Keratinocyte (primary cell): ENCODE data around the gene CLRN3. TPM values are rescaled to one million over a fixed set of nuclear protein-coding genes. Genes with fewer than 3 reads are reported as not detected.

Experiments
- DNase-seq: peaks from one replicate; pipeline ENCODE4 v3.0.0-alpha.2; 2011; ENCODE audit warnings: low read depth, missing footprints, low spot score
- FAIRE-seq: peaks from 2 replicates; lab custom pipeline; 2011; peaks lifted over from hg19 to GRCh38; lab: Jason Lieb, UNC
- H2AFZ ChIP-seq: 2 replicates; pipeline ENCODE4 v1.6.0; 2012; ENCODE audit warnings: low read length, control low read depth, inconsistent platforms; ENCODE audit not compliant: control insufficient read depth
- H3K27ac ChIP-seq: 2 replicates; pipeline ENCODE4 v1.5.1; 2011; ENCODE audit warnings: low read length; ENCODE audit not compliant: control insufficient read depth, insufficient read depth
- H3K27me3 ChIP-seq: 3 replicates; pipeline ENCODE4 v1.6.0; 2011; ENCODE audit warnings: low read length; ENCODE audit not compliant: control insufficient read depth, insufficient read depth; ENCODE audit errors: extremely low read depth
- H3K36me3 ChIP-seq, 2 experiments: 2 replicates in 1 of 2; 3 replicates in 1 of 2; pipeline ENCODE4 v1.5.1; 2011; ENCODE audit warnings: low read length in 2 of 2, mild to moderate bottlenecking in 1 of 2; ENCODE audit not compliant: control insufficient read depth in 2 of 2, insufficient read depth in 2 of 2; ENCODE audit errors: extremely low read depth in 1 of 2
- H3K4me1 ChIP-seq: 3 replicates; pipeline ENCODE4 v1.5.1; 2011; ENCODE audit warnings: low read length; ENCODE audit not compliant: control insufficient read depth, insufficient read depth; ENCODE audit errors: extremely low read depth
- H3K4me2 ChIP-seq: 3 replicates; pipeline ENCODE4 v1.6.0; 2011; ENCODE audit warnings: low read depth, low read length; ENCODE audit not compliant: control insufficient read depth, insufficient read depth; ENCODE audit errors: extremely low read depth
- H3K4me3 ChIP-seq, 3 experiments: fragments of 200-600 bp in 1 of 3; sonication (generic) in 1 of 3; 2 replicates in 2 of 3; 3 replicates in 1 of 3; pipeline ENCODE4 v1.5.1; 2011 to 2016; ENCODE audit warnings: low read length in 3 of 3, mild to moderate bottlenecking in 3 of 3, control low read depth in 2 of 3, inconsistent platforms in 1 of 3, low read depth in 1 of 3, mixed read lengths in 1 of 3, mixed run types in 1 of 3, moderate library complexity in 1 of 3; ENCODE audit not compliant: control insufficient read depth in 2 of 3, insufficient read depth in 2 of 3; ENCODE audit errors: extremely low read depth in 1 of 3
- H3K79me2 ChIP-seq: 2 replicates; pipeline ENCODE4 v1.6.0; 2012; ENCODE audit warnings: low read length; ENCODE audit not compliant: control insufficient read depth, insufficient read depth
- H3K9ac ChIP-seq: 3 replicates; pipeline ENCODE4 v1.6.0; 2011; ENCODE audit warnings: low read length; ENCODE audit not compliant: control insufficient read depth, insufficient read depth; ENCODE audit errors: extremely low read depth
- H3K9me1 ChIP-seq: 3 replicates; pipeline ENCODE4 v1.6.0; 2011; ENCODE audit warnings: low read length; ENCODE audit not compliant: control insufficient read depth, insufficient read depth; ENCODE audit errors: extremely low read depth
- H3K9me3 ChIP-seq: 2 replicates; pipeline ENCODE4 v1.5.1; 2012; ENCODE audit warnings: low read depth, low read length; ENCODE audit not compliant: control insufficient read depth
- H4K20me1 ChIP-seq: 3 replicates; pipeline ENCODE4 v1.6.0; 2011; ENCODE audit warnings: low read length; ENCODE audit not compliant: control insufficient read depth, insufficient read depth; ENCODE audit errors: extremely low read depth
- CTCF ChIP-seq, 3 experiments: IDR thresholded peaks in 1 of 3; conservative IDR thresholded peaks in 1 of 3; optimal IDR thresholded peaks in 1 of 3; 2 replicates in 2 of 3; 3 replicates in 1 of 3; pipeline versions ENCODE3 to v1.5.1; 2011; ENCODE audit warnings: low read length in 3 of 3, mild to moderate bottlenecking in 3 of 3, moderate library complexity in 2 of 3, control low read depth in 1 of 3, inconsistent platforms in 1 of 3; ENCODE audit not compliant: insufficient read depth in 2 of 3; ENCODE audit errors: extremely low read depth in 1 of 3
- EZH2 ChIP-seq: IDR thresholded peaks from one replicate; pipeline ENCODE4 v1.6.1; 2012; ENCODE audit warnings: inconsistent platforms, mild to moderate bottlenecking, low read length, moderate library complexity
- dilution Hi-C: fragments of 300-500 bp; cut with MboI; formaldehyde crosslinking; loops from one replicate; pipeline ENCODE4 v1.7.0; 2020; ENCODE audit warnings: low sequenced_read_pairs; ENCODE audit not compliant: extremely low pct_ligation_motif_present
- polyA plus RNA-seq, 5 experiments: library from polyadenylated mRNA; depleted of rRNA in 3 of 5; stranded (reverse) in 3 of 5; stranded (forward) in 1 of 5; unstranded in 1 of 5; fragments of >200 nt; gene quantifications; 1 replicate in 1 of 5; 2 replicates in 3 of 5; 3 replicates in 1 of 5; pipeline versions ENCODE4 v1.2.1 to v1.2.3, GENCODE V29; 2011 to 2012; ENCODE audit warnings: missing spikeins in 2 of 5, low read depth in 1 of 5, low replicate concordance in 1 of 5

Gene CLRN3
- polyA plus RNA-seq, 1 donor (not counting 4 experiments of a cell fraction or from before 2014, with no cell fraction given) = not detected

GRCh38 chr10:127886371-127887051 lies 6.2 kb downstream of the CLRN3 start:
- H3K79me2 ChIP-seq = no peaks in the 10 kb centered on the region
- TF ChIP-seq EZH2 = no peak
- no peak for TF ChIP-seq CTCF (optimal IDR thresholded peaks at IDR 0.05 in 1 of 3, IDR thresholded peaks at IDR 0.05 in 1 of 3, conservative IDR thresholded peaks at IDR 0.05 in 1 of 3; ENCODE audit: extremely low read depth in 1 of 3, insufficient read depth in 2 of 3, low read length in 3 of 3)
- H3K4me2 ChIP-seq = no peak overlapping the region
- H3K4me3 ChIP-seq = no peak overlapping the region
- peaks cover 9% of the 10 kb centered on the region for H3K27me3 ChIP-seq
- no peaks in the 10 kb centered on the region for H4K20me1 ChIP-seq
- no peaks in the 10 kb centered on the region for H3K4me1 ChIP-seq
- no peak overlapping the region for H2AFZ ChIP-seq
- DNase-seq (no peak), FAIRE-seq (no peak)
- no peaks in the 10 kb centered on the region for H3K9me3 ChIP-seq
- H3K9me1 ChIP-seq = no peaks in the 10 kb centered on the region
- no peak overlapping the region for H3K9ac ChIP-seq
- no peaks in the 10 kb centered on the region for H3K36me3 ChIP-seq
- no peak overlapping the region for H3K27ac ChIP-seq
- dilution Hi-C loops = no loop called here

DNA sequence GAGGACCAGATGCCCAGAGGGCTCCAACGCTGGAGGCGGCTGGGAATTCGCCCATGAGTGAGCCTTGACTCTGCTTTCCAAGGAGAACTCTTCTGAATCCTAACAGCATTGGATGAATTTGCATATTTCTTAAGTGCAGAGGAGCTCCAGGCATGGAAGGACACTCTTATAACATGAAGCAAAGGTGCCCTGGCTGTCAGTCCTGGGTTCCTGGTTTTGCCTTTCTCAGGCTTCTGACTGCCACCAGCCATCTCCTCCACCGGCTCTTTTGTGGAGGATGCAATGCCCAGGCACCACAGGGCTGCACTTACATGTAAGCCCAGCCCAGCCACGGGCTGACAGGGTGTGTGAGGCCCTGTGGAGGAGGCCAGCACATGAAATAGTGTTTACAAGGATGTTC lies 8.2 kb downstream of the CLRN3 start:
- no peak overlapping the region for H3K9ac ChIP-seq
- no peak overlapping the region for H3K27ac ChIP-seq
- no peaks in the 10 kb centered on the region for H3K4me1 ChIP-seq
- FAIRE-seq (no peak), DNase-seq (no peak)
- peaks cover 9% of the 10 kb centered on the region for H3K27me3 ChIP-seq
- dilution Hi-C loops = no loop called here
- no peak overlapping the region for H3K4me3 ChIP-seq
- TF ChIP-seq CTCF (optimal IDR thresholded peaks at IDR 0.05 in 1 of 3, IDR thresholded peaks at IDR 0.05 in 1 of 3, conservative IDR thresholded peaks at IDR 0.05 in 1 of 3; ENCODE audit: extremely low read depth in 1 of 3, insufficient read depth in 2 of 3, low read length in 3 of 3) = no peak
- TF ChIP-seq EZH2 = no peak
- no peaks in the 10 kb centered on the region for H3K36me3 ChIP-seq
- H3K9me1 ChIP-seq = no peaks in the 10 kb centered on the region
- H3K4me2 ChIP-seq = no peak overlapping the region
- no peaks in the 10 kb centered on the region for H4K20me1 ChIP-seq
- H3K79me2 ChIP-seq = no peaks in the 10 kb centered on the region
- no peak overlapping the region for H2AFZ ChIP-seq
- H3K9me3 ChIP-seq = no peaks in the 10 kb centered on the region
